IMR-90 (cell line): ENCODE results near the gene CDH12.

Source experiments
- CHD1 ChIP-seq: IDR thresholded peaks from 2 replicates; pipeline ENCODE4 v1.6.1; 2012; ENCODE audit warnings: low read depth, low read length, improper control_type of control experiment
- CTCF ChIP-seq: conservative IDR thresholded peaks from 2 replicates; pipeline ENCODE4 v1.5.1; 2012; ENCODE audit warnings: mild to moderate bottlenecking, low read depth, low read length, improper control_type of control experiment
- TF ChIP-seq, protein P1 (sequence below): fragments of 150-350 bp; IDR thresholded peaks from 2 replicates; pipeline ENCODE4 v1.6.1; 2016; ENCODE audit warnings: low read depth, mild to moderate bottlenecking, low read length, moderate library complexity, borderline replicate concordance

DNA sequence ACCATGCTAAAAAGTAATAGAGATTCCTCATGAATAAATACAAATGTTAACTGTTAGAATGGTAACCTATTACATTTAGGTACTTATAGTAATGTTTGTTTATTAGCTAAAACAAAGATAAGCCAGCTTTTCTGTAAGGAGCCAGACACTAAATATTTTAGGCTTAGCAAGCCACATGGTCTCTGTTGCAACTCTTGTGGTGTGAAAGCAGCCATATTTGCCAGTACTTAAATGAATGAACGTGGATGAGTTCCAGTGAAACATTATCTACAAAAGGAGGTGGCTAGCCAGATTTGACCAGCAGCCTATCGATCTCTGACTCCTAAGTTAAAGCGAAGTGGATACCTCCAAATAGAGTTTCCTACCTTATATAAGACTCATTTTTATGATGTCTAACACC lies 331.6 kb downstream of the CDH12 start:
- TF ChIP-seq CTCF = no peak
- TF ChIP-seq, protein P1, sequence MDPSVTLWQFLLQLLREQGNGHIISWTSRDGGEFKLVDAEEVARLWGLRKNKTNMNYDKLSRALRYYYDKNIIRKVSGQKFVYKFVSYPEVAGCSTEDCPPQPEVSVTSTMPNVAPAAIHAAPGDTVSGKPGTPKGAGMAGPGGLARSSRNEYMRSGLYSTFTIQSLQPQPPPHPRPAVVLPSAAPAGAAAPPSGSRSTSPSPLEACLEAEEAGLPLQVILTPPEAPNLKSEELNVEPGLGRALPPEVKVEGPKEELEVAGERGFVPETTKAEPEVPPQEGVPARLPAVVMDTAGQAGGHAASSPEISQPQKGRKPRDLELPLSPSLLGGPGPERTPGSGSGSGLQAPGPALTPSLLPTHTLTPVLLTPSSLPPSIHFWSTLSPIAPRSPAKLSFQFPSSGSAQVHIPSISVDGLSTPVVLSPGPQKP = no peak
- TF ChIP-seq CHD1 = no peak
